Measurements from ENCODE around the gene SLC22A12.

Gene SLC22A12

DNA sequence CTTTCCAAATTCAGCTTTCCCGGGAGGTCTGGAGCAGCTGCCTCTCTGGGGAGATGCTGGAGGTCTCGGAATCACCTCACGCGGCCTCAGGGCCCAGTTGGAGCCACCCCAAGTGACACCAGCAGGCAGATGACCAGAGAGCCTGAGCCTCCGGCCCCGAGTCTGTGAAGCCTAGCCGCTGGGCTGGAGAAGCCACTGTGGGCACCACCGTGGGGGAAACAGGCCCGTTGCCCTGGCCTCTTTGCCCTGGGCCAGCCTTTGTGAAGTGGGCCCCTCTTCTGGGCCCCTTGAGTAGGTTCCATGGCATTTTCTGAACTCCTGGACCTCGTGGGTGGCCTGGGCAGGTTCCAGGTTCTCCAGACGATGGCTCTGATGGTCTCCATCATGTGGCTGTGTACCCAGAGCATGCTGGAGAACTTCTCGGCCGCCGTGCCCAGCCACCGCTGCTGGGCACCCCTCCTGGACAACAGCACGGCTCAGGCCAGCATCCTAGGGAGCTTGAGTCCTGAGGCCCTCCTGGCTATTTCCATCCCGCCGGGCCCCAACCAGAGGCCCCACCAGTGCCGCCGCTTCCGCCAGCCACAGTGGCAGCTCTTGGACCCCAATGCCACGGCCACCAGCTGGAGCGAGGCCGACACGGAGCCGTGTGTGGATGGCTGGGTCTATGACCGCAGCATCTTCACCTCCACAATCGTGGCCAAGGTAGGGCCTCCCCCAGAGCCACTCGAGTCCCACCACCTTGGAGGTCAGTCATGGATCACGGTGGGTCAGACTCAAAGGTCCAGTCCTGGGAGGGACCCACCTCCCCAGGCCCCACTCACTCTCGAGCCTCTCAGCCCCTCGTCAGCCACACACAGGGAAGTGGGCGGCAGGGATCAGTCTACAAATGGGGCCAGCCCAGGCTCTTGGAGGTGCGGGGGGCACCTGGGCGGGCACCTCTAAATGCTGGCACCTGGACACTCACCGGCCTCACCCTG is 525 bp downstream of the SLC22A12 start:
- H3K9ac ChIP-seq (ENCODE audit: low read length), result no peak overlapping the region
- no peaks in the 10 kb centered on the region for H3K79me2 ChIP-seq (ENCODE audit: insufficient read depth, low read length)
- no peaks in the 10 kb centered on the region for H3K9me2 ChIP-seq (replicated peaks; ENCODE audit: insufficient read depth, low read length)
- H3F3A ChIP-seq (ENCODE audit: insufficient read depth), result no peaks in the 10 kb centered on the region
- no peaks in the 10 kb centered on the region for H4K20me1 ChIP-seq (ENCODE audit: low read depth, low read length)
- no peak overlapping the region for H2AFZ ChIP-seq (ENCODE audit: low read depth, low read length, severe bottlenecking)
- no peaks in the 10 kb centered on the region for H3K27me3 ChIP-seq (ENCODE audit: low read length)
- H3K36me3 ChIP-seq (ENCODE audit: low read length), result no peaks in the 10 kb centered on the region
- no peak for TF ChIP-seq CTCF (IDR thresholded peaks at IDR 0.05; ENCODE audit: insufficient read depth, low read length, poor library complexity, severe bottlenecking)
- no peak for TF ChIP-seq EZH2phosphoT487 (conservative IDR thresholded peaks at IDR 0.05; ENCODE audit: low read length)
- no peak overlapping the region for H3K4me2 ChIP-seq (ENCODE audit: low read depth, low read length, poor library complexity, severe bottlenecking)
- 0 out of 2 replicates have a peak, but pooled peaks cover 4% of the 10 kb centered on the region for H3K9me3 ChIP-seq (ENCODE audit: insufficient read depth, low read length)
- no peak overlapping the region for H3K27ac ChIP-seq (ENCODE audit: low read depth, low read length)
- H3K4me3 ChIP-seq (ENCODE audit: insufficient read depth, low read length, poor library complexity, severe bottlenecking), result no peak overlapping the region

GRCh38 chr11:64592234-64592615 is 1.2 kb downstream of the SLC22A12 start:
- H3K27me3 ChIP-seq (ENCODE audit: low read length), result no peaks in the 10 kb centered on the region
- TF ChIP-seq CTCF (IDR thresholded peaks at IDR 0.05; ENCODE audit: insufficient read depth, low read length, poor library complexity, severe bottlenecking), result no peak
- no peak for TF ChIP-seq EZH2phosphoT487 (conservative IDR thresholded peaks at IDR 0.05; ENCODE audit: low read length)

DNA sequence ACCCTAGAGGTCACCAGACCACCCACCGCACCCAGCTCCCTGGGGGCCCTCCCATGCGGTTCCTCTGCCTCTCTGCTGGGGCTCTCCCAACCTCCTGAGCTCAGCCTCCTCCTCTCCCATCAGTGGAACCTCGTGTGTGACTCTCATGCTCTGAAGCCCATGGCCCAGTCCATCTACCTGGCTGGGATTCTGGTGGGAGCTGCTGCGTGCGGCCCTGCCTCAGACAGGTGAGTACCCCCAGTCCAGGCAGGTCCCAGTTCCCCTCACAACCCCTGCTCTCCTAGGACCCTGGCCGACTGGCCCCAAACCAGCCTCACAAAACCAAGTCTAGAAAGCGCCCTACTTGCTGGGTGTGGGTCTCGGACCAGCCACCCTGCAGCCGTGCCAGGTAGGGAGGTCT is 1.6 kb downstream of the SLC22A12 start:
- Histone ChIP-seq H3K27me3 (ENCODE audit: low read length) (no peaks in the 10 kb centered on the region), H3K27ac (ENCODE audit: low read depth, low read length) (no peak overlapping the region), H3K9me3 (ENCODE audit: insufficient read depth, low read length) (0 out of 2 replicates have a peak, but pooled peaks cover 4% of the 10 kb centered on the region), H3K36me3 (ENCODE audit: low read length) (no peaks in the 10 kb centered on the region), H3K4me3 (ENCODE audit: insufficient read depth, low read length, poor library complexity, severe bottlenecking) (no peak overlapping the region), H3F3A (ENCODE audit: insufficient read depth) (no peaks in the 10 kb centered on the region), H3K4me2 (ENCODE audit: low read depth, low read length, poor library complexity, severe bottlenecking) (no peak overlapping the region), H4K20me1 (ENCODE audit: low read depth, low read length) (no peaks in the 10 kb centered on the region), H2AFZ (ENCODE audit: low read depth, low read length, severe bottlenecking) (no peak overlapping the region), H3K9ac (ENCODE audit: low read length) (no peak overlapping the region), H3K79me2 (ENCODE audit: insufficient read depth, low read length) (no peaks in the 10 kb centered on the region), H3K9me2 (replicated peaks; ENCODE audit: insufficient read depth, low read length) (no peaks in the 10 kb centered on the region)
- no peak for TF ChIP-seq EZH2phosphoT487 (conservative IDR thresholded peaks at IDR 0.05; ENCODE audit: low read length)
- TF ChIP-seq CTCF (IDR thresholded peaks at IDR 0.05; ENCODE audit: insufficient read depth, low read length, poor library complexity, severe bottlenecking), result no peak

More at GRCh38 chr11:64592234-64592615, 1.2 kb downstream of the SLC22A12 start:
- no peak overlapping the region for H3K9ac ChIP-seq (ENCODE audit: low read length)
- no peak overlapping the region for H2AFZ ChIP-seq (ENCODE audit: low read depth, low read length, severe bottlenecking)
- no peaks in the 10 kb centered on the region for H4K20me1 ChIP-seq (ENCODE audit: low read depth, low read length)
- no peaks in the 10 kb centered on the region for H3K9me2 ChIP-seq (replicated peaks; ENCODE audit: insufficient read depth, low read length)
- H3K79me2 ChIP-seq (ENCODE audit: insufficient read depth, low read length), result no peaks in the 10 kb centered on the region
- H3F3A ChIP-seq (ENCODE audit: insufficient read depth), result no peaks in the 10 kb centered on the region
- H3K27ac ChIP-seq (ENCODE audit: low read depth, low read length), result no peak overlapping the region
- H3K9me3 ChIP-seq (ENCODE audit: insufficient read depth, low read length), result 0 out of 2 replicates have a peak, but pooled peaks cover 4% of the 10 kb centered on the region
- no peaks in the 10 kb centered on the region for H3K36me3 ChIP-seq (ENCODE audit: low read length)
- H3K4me2 ChIP-seq (ENCODE audit: low read depth, low read length, poor library complexity, severe bottlenecking), result no peak overlapping the region
- H3K4me3 ChIP-seq (ENCODE audit: insufficient read depth, low read length, poor library complexity, severe bottlenecking), result no peak overlapping the region

Measured in SU-DHL-6 (cell line).